ENCODE measurements around the gene TMEM132A.

The TMEM132A gene

DNA sequence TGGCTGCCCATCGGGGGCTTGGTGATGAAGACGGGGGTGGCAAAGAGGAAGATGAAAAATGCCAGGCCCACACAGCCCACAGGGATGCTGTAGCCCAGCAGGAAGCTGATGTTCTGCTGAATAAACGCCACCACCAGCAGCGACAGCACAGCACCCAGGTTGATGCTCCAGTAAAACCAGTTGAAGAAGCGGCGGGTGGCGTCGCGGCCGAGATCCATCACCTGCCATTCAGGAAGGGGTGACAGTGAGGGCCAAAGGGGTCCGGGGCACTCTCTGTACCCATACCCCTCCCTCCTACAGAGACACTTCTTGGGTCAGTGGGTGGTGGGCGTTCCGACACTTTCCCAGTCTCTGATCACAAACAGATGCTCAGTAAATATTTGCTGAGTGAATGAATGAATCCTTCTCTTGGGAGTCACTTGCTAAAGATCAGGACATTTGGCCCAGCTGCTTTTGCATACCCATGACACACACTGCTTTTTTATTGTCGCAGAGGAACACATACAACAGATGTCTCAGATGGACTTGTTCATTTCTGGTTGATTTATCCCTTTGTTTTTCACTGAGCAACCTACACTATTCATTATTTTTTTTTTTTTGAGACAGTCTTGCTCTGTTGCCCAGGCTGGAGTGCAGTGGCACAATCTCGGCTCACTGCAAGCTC is 22.5 kb downstream of the TMEM132A start:
- no peak overlapping the region for H3K4me3 ChIP-seq (ENCODE audit: low read depth, low read length)
- in situ Hi-C loops (cut with HindIII; ENCODE audit: low sequenced_read_pairs), result no loop called here
- TF ChIP-seq, protein P1, sequence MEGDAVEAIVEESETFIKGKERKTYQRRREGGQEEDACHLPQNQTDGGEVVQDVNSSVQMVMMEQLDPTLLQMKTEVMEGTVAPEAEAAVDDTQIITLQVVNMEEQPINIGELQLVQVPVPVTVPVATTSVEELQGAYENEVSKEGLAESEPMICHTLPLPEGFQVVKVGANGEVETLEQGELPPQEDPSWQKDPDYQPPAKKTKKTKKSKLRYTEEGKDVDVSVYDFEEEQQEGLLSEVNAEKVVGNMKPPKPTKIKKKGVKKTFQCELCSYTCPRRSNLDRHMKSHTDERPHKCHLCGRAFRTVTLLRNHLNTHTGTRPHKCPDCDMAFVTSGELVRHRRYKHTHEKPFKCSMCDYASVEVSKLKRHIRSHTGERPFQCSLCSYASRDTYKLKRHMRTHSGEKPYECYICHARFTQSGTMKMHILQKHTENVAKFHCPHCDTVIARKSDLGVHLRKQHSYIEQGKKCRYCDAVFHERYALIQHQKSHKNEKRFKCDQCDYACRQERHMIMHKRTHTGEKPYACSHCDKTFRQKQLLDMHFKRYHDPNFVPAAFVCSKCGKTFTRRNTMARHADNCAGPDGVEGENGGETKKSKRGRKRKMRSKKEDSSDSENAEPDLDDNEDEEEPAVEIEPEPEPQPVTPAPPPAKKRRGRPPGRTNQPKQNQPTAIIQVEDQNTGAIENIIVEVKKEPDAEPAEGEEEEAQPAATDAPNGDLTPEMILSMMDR (IDR thresholded peaks at IDR 0.05; ENCODE audit: low read depth, low read length), result no peak
- no peak for DNase-seq (ENCODE audit: low read depth, low spot score)

DNA sequence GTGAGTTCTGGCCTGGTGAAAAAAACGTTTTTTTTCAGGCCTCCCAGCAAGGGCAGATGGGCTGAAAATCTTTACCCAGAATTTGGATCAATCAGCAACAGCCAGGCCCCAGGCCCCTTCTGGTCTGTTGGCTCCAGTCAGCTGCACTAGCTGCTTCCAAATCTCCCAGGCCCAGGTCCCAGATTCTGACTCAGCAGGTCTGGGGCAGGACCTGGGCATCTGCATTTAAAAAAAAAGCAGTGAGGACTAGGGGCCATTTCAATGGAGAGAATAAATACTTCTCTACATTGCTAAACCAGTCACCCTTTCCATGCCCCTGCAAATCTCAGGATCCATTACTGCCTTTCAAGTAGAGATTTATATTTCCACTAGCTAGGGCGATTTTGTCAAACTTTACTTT is 23.4 kb downstream of the TMEM132A start:
- TF ChIP-seq, protein P1 (IDR thresholded peaks at IDR 0.05; ENCODE audit: low read depth, low read length), result no peak
- DNase-seq (ENCODE audit: low read depth, low spot score), result no peak
- H3K4me3 ChIP-seq (ENCODE audit: low read depth, low read length), result no peak overlapping the region
- in situ Hi-C loops (cut with HindIII; ENCODE audit: low sequenced_read_pairs), result no loop called here

DNA sequence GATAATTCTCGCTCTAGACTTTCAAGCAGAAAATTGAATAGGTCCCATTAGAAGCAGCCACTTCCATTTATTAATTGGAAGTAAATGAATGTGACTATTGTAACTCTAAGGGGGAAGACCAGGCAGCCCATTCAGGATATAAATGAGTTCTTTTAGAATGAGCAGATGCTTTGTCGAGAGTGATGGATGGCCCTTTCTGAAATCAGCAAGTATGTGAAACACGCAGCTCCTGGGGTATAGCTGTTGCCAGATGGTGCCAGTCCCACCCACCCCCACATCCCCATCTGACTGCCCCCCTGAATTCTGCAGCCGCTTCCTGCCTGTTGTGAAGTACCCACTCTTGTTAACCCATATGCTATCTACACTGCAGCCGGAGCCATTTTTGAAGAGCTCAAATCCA is 24.0 kb downstream of the TMEM132A start:
- no peak for DNase-seq (ENCODE audit: low read depth, low spot score)
- in situ Hi-C loops (cut with HindIII; ENCODE audit: low sequenced_read_pairs), result no loop called here
- TF ChIP-seq, protein P1 (IDR thresholded peaks at IDR 0.05; ENCODE audit: low read depth, low read length), result no peak
- H3K4me3 ChIP-seq (ENCODE audit: low read depth, low read length), result no peak overlapping the region

DNA sequence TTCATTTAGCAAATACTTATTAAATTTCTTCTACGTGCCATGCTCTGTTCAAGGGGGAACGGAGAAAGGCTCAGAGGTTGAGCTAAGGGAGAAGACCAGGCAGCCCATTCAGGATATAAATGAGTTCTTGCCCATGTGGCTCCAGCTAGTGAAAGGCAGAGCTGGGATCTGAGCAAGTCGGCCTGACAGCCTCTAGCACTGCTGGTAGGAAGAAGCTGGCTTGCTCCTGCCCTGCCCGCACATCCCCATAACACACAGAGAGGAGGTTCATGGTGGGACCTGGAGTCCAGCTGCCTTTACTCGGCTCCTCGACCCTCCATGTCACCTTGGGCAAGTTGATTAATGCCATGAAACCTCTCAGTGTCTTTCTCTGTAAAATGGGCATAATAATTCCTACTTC is 25.8 kb downstream of the TMEM132A start:
- no peak for DNase-seq (ENCODE audit: low read depth, low spot score)
- in situ Hi-C loops (cut with HindIII; ENCODE audit: low sequenced_read_pairs), result no loop called here
- TF ChIP-seq, protein P1 (IDR thresholded peaks at IDR 0.05; ENCODE audit: low read depth, low read length), result no peak
- no peak overlapping the region for H3K4me3 ChIP-seq (ENCODE audit: low read depth, low read length)

DNA sequence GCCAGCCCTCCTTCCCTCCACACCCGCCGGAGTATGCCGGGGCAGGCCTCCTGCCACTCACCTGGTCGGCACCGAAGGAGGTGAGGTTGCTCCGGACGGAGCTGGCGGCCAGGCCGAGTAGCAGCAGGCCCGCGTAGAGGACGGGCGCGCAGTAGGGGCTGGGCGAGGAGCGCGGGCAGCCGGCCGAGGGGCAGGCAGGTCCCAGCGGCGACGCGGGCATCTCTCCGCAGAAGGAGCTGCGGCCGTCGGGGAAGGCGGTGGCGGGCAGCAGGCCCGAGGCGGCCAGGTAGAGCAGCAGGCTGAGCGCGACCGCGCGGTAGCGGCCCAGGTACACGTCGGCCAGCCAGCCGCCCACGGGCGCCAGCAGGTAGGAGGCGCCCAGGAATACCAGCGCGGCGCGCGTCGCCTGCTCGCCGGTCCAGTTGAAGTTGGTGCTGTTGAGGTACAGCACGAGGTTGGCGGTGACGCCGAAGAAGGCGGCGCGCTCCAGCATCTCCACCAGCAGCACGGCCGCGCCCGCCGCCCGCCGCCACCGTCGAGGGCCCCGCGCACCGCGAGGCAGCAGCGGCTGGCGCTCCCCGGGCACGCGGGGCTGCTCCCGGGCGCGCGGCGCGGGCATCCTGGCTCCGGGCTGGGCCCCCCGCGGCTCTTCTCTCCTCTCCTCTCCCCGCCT is 26.8 kb downstream of the TMEM132A start:
- no peak for DNase-seq (ENCODE audit: low read depth, low spot score)
- in situ Hi-C loops (cut with HindIII; ENCODE audit: low sequenced_read_pairs), result no loop called here
- TF ChIP-seq, protein P1 (IDR thresholded peaks at IDR 0.05; ENCODE audit: low read depth, low read length), result no peak
- H3K4me3 ChIP-seq (ENCODE audit: low read depth, low read length), result no peak overlapping the region

DNA sequence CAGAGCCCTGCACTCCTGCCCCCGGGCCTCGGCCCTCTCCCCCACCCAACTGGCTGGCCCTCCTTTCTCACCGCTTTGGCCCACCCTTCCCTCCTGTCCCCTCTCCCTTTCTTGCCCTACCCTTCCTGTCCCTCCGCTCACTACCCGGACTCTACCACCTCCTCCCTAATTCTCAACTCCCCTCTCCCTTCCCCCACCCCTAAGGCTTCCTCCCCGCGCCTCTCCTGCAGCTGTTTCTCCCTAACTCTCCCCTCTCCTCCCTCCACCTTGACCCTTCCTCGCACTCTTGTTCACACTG is 27.3 kb downstream of the TMEM132A start:
- H3K4me3 ChIP-seq (ENCODE audit: low read depth, low read length), result no peak overlapping the region
- TF ChIP-seq, protein P1 (IDR thresholded peaks at IDR 0.05; ENCODE audit: low read depth, low read length), result no peak
- no peak for DNase-seq (ENCODE audit: low read depth, low spot score)
- in situ Hi-C loops (cut with HindIII; ENCODE audit: low sequenced_read_pairs), result no loop called here

Data from astrocyte of the spinal cord (primary cell).